ENCODE measurements around the gene PRRC2B. TPM values are rescaled to one million over a fixed set of nuclear protein-coding genes. Genes with fewer than 3 reads are reported as not detected.
A peak's percentile ranks its signal among the peaks of the same experiment; 100 is the strongest.

PRRC2B gene
- total and polyA plus RNA-seq, 12 donors: 26.4 to 153 (median 126) TPM

GRCh38 chr9:131434673-131435072 is 40.8 kb downstream of the PRRC2B start:
- no peak for DNase-seq
- no peak for ATAC-seq
- Histone ChIP-seq H3K4me1 (peaks cover 2 to 69% (median 30%) of the 10 kb centered on the region in 9 donors), H3K9me3 (no peaks in the 10 kb centered on the region), H3K36me3 (peaks cover 0 to 98% (median 36%) of the 10 kb centered on the region in 9 donors), H3K27me3 (no peaks in the 10 kb centered on the region), H3K4me3 (no peak overlapping the region), H3K27ac (peak overlapping the region in 2 of 10 donors; percentile 4 to 49)
- 67 to 69% methylated on average over 7 of the region's 7 CpGs for WGBS, 2 donors
- intact Hi-C loops (cut with DNase I): loop anchor here in 2 of 10 donors (5.0 to 10.0 kb wide), 2 partner anchors 32 to 70 kb away; no protein-coding TSS in a partner anchor
- TF ChIP-seq CTCF (IDR thresholded peaks at IDR 0.05): no peak

GRCh38 chr9:131436376-131436775 is 42.5 kb downstream of the PRRC2B start:
- ATAC-seq (peak; percentile 54 to 92 (median 80)), DNase-seq (peak; percentile 61)
- Histone ChIP-seq H3K4me3 (no peak overlapping the region), H3K4me1 (peaks cover 2 to 65% (median 27%) of the 10 kb centered on the region in 9 donors), H3K36me3 (peaks cover 0 to 100% (median 42%) of the 10 kb centered on the region in 9 donors), H3K27me3 (no peaks in the 10 kb centered on the region), H3K9me3 (no peaks in the 10 kb centered on the region), H3K27ac (peak overlapping the region in 7 of 10 donors; percentile 12 to 62 (median 23))
- TF ChIP-seq CTCF (IDR thresholded peaks at IDR 0.05): no peak
- intact Hi-C loops (cut with DNase I): loop anchor here in 2 of 10 donors (5.0 to 10.0 kb wide), 2 partner anchors 34 to 72 kb away; no protein-coding TSS in a partner anchor
- WGBS, 2 donors: 64 to 66% methylated on average over 12 of the region's 12 CpGs

GRCh38 chr9:131436865-131437271 is 43.0 kb downstream of the PRRC2B start:
- ATAC-seq (peak in 1 of 8 donors; percentile 37), DNase-seq (no peak)
- WGBS, 2 donors: 78% methylated on average over 8 of the region's 8 CpGs
- Histone ChIP-seq H3K9me3 (no peaks in the 10 kb centered on the region), H3K27me3 (no peaks in the 10 kb centered on the region), H3K36me3 (peaks cover 0 to 100% (median 47%) of the 10 kb centered on the region in 9 donors), H3K4me1 (peaks cover 2 to 64% (median 27%) of the 10 kb centered on the region in 9 donors), H3K27ac (peak overlapping the region in 5 of 10 donors; percentile 12 to 62 (median 32)), H3K4me3 (no peak overlapping the region)
- intact Hi-C loops (cut with DNase I): loop anchor here in 2 of 10 donors (5.0 to 10.0 kb wide), 2 partner anchors 35 to 72 kb away; no protein-coding TSS in a partner anchor
- TF ChIP-seq CTCF (IDR thresholded peaks at IDR 0.05): no peak

- no peak for ATAC-seq
- intact Hi-C loops (cut with DNase I): loop anchor here in 2 of 10 donors (5.0 to 10.0 kb wide), 2 partner anchors 36 to 73 kb away; no protein-coding TSS in a partner anchor
- no peak overlapping the region for H3K4me3 ChIP-seq
- peaks cover 2 to 51% (median 20%) of the 10 kb centered on the region in 9 donors for H3K4me1 ChIP-seq
- TF ChIP-seq CTCF (IDR thresholded peaks at IDR 0.05): no peak
- DNase-seq: no peak
- no peaks in the 10 kb centered on the region for H3K9me3 ChIP-seq
- peaks cover 0 to 100% (median 42%) of the 10 kb centered on the region in 9 donors for H3K36me3 ChIP-seq
- 90 to 91% methylated on average over 7 of the region's 7 CpGs for WGBS, 2 donors
- no peaks in the 10 kb centered on the region for H3K27me3 ChIP-seq
- peak overlapping the region in 3 of 10 donors; percentile 7 to 51 (median 15) for H3K27ac ChIP-seq
Observed at GRCh38 chr9:131438190-131438589, 44.3 kb downstream of the PRRC2B start.
